ENCODE results near the gene PAPLN.

GRCh38 chr14:73263606-73264005 lies 26.3 kb downstream of the PAPLN start:
- TF ChIP-seq CTCF (optimal IDR thresholded peaks at IDR 0.05 in 1 of 3, IDR thresholded peaks at IDR 0.05 in 1 of 3, conservative IDR thresholded peaks at IDR 0.05 in 1 of 3; ENCODE audit: extremely low read depth in 1 of 3, insufficient read depth in 2 of 3, low read length in 3 of 3) = no peak
- TF ChIP-seq EZH2 (IDR thresholded peaks at IDR 0.05; ENCODE audit: low read length) = no peak
